Ishikawa (cell line): ENCODE data around the gene CPA5.

Source experiments
- CEBPB ChIP-seq: IDR thresholded peaks from 2 replicates; pipeline ENCODE4 v1.6.1; 2012
- EGR1 ChIP-seq: IDR thresholded peaks from 2 replicates; pipeline ENCODE4 v1.6.1; 2012
- EP300 ChIP-seq: IDR thresholded peaks from 2 replicates; pipeline ENCODE4 v1.6.1; 2012; ENCODE audit warnings: borderline replicate concordance
- FOXM1 ChIP-seq: IDR thresholded peaks from 2 replicates; pipeline ENCODE4 v1.6.1; 2012; ENCODE audit warnings: low read depth, borderline replicate concordance
- MAX ChIP-seq: IDR thresholded peaks from 2 replicates; pipeline ENCODE4 v1.6.1; 2012
- NFIC ChIP-seq: IDR thresholded peaks from 2 replicates; pipeline ENCODE4 v1.6.1; 2012
- RAD21 ChIP-seq: IDR thresholded peaks from 2 replicates; pipeline ENCODE4 v1.6.1; 2012; ENCODE audit warnings: low read depth
- TAF1 ChIP-seq: IDR thresholded peaks from 2 replicates; pipeline ENCODE4 v1.6.1; 2012; ENCODE audit warnings: low read depth, mild to moderate bottlenecking
- TCF12 ChIP-seq: IDR thresholded peaks from 2 replicates; pipeline ENCODE4 v1.6.1; 2012; ENCODE audit warnings: low read depth
- USF1 ChIP-seq: IDR thresholded peaks from 2 replicates; pipeline ENCODE4 v1.6.1; 2012
- YY1 ChIP-seq: IDR thresholded peaks from 2 replicates; pipeline ENCODE4 v1.6.1; 2012; ENCODE audit warnings: low read depth
- ZBTB7A ChIP-seq: IDR thresholded peaks from 2 replicates; pipeline ENCODE4 v1.6.1; 2012; ENCODE audit warnings: low read depth
- TF ChIP-seq, protein P1 (sequence below): IDR thresholded peaks from 2 replicates; pipeline ENCODE4 v1.6.1; 2012; ENCODE audit warnings: low read depth, mild to moderate bottlenecking

DNA sequence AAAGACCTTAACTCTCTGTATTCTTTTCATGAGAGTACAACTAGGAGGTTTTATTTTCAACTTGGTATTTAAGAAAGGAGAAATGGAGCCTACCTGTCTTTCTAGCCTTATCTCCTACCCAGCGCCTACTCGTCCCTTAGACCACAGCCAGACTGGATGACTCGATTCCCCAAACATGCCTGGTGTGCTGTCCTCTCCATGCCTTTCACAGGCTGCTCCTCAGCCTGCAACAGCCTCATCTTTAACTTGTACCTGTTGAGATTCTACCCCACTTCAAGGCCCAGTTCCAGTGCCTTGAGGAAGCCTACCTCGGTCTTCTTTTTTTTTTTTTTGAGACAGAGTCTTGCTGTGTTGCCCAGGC lies 65.1 kb downstream of the CPA5 start:
- TF ChIP-seq EP300: no peak
- no peak for TF ChIP-seq NFIC
- no peak for TF ChIP-seq USF1
- no peak for TF ChIP-seq TAF1
- TF ChIP-seq, protein P1, sequence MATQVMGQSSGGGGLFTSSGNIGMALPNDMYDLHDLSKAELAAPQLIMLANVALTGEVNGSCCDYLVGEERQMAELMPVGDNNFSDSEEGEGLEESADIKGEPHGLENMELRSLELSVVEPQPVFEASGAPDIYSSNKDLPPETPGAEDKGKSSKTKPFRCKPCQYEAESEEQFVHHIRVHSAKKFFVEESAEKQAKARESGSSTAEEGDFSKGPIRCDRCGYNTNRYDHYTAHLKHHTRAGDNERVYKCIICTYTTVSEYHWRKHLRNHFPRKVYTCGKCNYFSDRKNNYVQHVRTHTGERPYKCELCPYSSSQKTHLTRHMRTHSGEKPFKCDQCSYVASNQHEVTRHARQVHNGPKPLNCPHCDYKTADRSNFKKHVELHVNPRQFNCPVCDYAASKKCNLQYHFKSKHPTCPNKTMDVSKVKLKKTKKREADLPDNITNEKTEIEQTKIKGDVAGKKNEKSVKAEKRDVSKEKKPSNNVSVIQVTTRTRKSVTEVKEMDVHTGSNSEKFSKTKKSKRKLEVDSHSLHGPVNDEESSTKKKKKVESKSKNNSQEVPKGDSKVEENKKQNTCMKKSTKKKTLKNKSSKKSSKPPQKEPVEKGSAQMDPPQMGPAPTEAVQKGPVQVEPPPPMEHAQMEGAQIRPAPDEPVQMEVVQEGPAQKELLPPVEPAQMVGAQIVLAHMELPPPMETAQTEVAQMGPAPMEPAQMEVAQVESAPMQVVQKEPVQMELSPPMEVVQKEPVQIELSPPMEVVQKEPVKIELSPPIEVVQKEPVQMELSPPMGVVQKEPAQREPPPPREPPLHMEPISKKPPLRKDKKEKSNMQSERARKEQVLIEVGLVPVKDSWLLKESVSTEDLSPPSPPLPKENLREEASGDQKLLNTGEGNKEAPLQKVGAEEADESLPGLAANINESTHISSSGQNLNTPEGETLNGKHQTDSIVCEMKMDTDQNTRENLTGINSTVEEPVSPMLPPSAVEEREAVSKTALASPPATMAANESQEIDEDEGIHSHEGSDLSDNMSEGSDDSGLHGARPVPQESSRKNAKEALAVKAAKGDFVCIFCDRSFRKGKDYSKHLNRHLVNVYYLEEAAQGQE: no peak
- no peak for TF ChIP-seq TCF12
- no peak for TF ChIP-seq RAD21
- TF ChIP-seq CEBPB: no peak
- TF ChIP-seq ZBTB7A: no peak
- no peak for TF ChIP-seq EGR1
- no peak for TF ChIP-seq FOXM1
- TF ChIP-seq YY1: no peak
- TF ChIP-seq MAX: no peak
